DMS 273 treated with DMSO at 0.1 percent for 48 hours (cell line): ENCODE data around the gene ADGRE3.
"Not testable (repeated sequence)": the region's sequence is repeated elsewhere in the genome, so short reads cannot be mapped to it uniquely, and the experiment has no call there.

Experiments
- DNase-seq: peaks from one replicate; lab custom pipeline; 2025; lab: John Stamatoyannopoulos, UW

ADGRE3 gene

DNA sequence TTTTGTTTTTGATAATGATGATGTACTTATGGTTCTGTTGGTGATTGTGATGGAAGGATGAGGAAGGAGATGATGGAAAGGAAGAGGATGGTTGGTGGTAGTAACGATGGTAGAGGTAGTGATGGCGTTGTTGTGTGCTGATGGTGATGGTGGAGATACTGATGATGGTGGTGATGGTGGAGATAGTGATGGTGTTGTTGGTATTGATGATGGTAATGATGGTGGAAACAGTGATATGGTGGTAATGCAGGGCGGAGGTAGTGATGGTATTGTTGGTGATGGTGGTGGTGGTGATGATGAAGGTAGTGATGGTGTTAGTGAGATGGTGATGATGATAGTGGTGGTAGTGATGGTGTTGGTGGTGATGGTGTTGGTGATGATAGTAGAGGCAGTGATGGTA is 79.1 kb downstream of the ADGRE3 start:
- DNase-seq = no peak

DNA sequence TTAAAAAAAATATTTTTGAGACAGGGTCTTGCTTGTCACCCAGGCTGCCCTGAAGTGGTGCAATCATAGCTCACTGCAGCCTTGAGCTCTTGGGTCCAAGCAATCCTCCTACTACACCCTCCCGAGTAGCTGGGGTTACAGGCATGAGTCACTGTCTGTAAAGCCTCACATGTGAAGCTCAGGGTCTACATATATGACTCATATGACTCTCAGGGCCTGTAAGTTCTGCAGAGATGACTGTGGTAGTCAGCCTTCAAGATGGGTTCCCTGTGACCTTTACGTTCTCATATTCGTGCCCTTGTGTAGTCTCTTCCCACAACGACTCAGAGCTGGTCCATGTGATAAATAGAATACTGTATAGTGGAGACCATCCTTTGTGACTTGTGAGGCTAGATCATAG is 85.2 kb downstream of the ADGRE3 start:
- not testable (repeated sequence) for DNase-seq

DNA sequence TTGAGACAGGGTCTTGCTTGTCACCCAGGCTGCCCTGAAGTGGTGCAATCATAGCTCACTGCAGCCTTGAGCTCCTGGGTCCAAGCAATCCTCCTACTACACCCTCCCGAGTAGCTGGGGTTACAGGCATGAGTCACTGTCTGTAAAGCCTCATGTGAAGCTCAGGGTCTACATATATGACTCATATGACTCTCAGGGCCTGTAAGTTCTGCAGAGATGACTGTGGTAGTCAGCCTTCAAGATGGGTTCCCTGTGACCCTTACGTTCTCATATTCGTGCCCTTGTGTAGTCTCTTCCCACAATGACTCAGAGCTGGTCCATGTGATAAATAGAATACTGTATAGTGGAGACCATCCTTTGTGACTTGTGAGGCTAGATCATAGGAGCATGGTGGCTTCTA is 89.5 kb downstream of the ADGRE3 start:
- DNase-seq = not testable (repeated sequence)

DNA sequence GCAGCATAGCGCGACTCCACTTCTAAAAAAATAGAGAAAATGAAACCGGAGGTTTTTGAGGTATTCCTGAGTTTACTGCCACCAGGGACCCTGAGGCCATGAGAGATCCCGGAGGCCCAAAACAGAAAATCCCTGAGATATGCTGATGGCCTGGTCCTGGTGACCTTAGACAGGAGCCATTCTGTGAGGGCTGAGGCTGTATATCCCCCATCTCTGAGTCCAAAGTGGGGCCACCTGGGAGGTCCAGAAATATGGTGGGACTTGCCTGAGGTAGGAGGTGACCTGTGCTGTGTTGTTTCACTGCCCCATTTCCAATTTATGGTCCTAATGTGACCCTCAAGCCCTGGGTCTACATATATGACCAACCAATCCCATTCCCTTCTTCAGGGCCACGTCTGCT is 90.3 kb downstream of the ADGRE3 start:
- not testable (repeated sequence) for DNase-seq

DNA sequence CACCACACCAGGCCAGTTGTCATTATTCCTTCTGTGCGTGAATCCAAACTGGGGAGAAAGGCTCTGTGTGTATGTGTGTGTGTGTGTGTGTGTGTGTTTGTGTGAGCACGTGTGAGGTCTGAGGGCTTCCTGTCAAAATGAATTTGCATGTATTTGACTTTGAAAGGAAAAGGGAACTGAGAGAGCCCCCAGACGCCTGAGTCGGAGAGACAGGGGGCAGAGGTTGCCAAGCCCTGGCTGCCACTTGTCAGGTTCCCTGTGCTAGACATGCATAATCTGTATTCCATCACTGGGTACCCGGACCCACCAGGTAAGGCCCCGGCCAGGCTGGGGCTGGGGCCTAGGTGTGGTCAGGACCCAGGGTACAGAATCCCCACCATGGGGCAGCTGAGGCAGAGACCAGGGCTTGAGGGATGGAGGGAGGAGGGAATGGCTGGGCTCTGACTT is 91.7 kb downstream of the ADGRE3 start, which contains the start of gene CLEC17A:
TSS of gene CLEC17A (plus strand) at position 191 of the 447 bp plus-strand sequence. CDS start at position 268, 77 bp downstream.
- no peak for DNase-seq

DNA sequence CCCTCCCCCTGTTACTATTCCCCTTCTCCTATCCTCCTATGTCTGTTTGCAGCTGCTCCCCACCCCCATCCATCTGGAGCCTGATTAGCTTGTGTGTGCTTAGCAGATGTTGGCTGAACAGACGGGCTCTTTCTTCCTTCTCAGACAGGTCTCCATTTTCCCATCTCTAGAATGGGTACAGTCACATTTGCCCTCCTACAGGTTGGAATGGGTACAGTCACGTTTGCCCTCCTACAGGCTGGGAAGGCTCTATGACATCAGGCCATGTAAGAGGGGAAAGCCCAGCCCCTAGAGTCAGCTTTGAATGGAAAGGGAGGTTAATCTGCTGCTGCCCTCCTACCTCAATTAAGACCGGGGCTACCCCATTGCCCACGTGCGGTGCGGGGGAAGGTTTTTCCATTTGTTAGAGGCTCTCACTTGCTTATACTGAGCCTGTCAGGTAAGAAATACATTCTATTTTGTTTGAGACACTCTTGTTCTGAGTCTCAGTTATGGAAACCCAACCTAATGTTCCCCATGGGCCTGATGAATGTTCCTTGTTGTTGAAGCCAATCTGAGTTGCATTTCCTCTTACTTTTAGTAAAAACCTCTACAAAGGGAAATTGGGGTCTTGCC is 93.9 kb downstream of the ADGRE3 start:
- DNase-seq = no peak

DNA sequence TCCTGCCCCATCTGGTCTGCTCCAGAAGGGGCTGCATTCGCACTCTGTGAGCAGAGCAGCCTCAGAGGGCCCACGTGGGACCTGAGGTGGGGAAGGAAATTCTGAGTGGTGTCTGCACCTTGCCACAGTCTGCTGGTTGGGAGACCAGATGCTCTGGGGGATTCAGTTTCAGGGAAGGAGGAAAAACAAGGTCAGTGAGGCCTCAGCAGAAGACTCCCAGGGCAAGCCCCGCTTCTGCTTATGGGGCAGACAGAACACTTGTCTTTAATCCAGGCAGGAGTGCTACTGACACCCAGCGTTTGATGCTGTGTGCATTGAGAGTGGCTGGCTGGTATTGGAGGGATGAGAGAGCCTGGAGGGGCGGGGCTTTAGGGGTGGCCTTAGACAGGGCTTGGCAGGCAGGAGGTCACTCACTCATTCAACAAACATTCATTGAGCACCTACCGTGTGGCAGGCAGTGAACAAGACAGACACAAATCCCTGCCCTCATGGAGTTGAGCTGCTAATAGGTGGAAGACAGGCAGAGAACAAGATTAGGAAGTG is 96.7 kb downstream of the ADGRE3 start:
- DNase-seq = peak; percentile 39

DNA sequence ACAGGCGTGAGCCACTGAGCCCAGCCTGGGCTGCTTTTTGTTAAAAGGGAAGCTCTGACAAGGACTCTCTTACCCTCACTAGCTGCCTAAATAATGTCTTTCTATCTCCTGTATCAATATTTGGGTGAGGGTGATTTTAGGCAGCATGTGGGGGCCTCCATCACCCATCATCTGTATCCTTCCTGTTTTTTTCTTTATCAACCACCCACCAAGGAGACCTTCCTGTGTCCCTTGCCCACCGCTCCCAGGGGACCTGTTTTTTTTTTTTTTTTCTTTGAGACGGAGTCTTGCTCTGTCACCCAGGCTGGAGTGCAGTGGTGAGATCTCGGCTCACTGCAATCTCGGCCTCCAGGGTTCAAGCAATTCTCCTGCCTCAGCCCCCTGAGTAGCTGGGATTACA is 97.4 kb downstream of the ADGRE3 start:
- no peak for DNase-seq

DNA sequence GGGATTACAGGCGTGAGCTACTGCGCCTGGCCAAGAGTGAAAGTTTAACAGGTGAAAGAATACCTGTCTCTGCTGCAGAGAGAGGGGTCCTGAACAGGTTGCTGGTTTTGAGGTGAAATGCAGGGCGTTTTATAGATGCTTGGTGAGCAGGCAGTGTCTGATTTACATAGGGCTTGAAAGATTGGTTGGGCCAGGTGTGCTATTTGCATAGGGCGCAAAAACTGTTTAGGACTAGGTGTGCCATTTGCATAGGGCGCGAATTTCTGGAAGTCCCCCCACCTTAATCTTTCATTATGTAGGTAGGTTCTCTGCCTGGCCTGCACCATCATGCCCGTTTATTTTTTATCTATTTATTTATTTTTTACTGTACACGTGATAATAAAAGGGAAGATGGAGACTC is 98.3 kb downstream of the ADGRE3 start:
- no peak for DNase-seq

DNA sequence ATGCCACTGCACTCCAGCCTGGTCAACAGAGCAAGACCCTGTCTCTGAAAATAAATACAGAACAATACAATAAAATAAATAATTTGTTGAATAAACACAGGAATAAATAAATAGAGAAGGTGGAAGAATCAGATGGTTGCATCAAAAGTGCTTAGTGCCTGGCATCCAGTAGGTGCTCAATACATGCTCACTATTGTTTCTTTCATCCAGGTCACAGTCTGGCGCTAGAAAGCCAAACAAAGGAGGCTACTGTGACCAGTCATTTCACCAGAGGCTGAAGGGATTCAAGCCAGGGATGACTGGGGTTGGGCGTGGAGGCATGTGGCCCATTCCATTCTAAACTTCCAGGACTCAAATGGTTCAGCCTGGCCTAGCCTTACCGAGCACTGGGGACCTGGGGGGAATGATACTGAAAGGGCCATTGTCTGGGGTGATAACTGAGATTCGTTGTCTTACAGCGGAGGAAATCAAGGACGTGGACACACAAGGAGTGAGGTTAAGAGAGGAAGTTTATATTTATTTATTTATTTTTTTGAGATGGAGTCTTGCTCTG is 99.1 kb downstream of the ADGRE3 start:
- no peak for DNase-seq

DNA sequence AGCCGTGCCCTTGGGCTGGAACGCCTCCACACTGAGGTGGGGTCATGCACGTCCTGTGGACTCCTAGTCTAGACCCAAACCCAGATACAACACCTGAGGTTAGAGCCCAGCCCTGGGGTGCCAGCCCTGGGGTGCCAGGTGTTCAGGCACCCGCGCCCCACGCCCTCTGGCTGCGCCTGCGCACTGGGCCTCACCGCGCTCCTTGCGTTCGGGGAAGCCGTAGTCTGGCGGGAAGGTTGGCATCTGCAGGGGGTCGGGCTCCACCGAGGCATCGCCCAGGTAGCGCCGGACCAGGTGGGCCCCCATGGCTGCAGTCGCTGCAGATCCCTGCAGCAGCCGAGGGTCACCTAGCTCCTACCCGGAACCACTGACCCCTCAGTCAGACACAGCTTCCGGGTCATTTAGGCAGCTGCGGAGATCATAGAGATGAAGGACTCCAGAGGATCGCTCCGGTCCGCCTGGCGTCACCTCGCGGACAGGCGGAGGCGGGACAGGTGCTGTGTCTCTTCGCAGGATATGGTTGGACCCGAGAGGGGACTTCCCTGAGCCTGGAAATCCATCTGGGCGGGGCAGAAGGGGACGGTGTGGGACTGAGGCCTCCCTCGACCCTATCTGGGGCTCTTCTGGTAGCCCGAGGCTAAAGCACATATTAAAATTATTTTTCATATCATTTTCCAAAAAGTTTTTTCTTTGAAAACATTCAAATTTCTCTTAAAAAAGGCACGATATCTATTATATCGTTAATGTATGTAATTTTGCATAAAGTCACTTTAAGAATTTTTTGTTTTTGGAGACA is 102.8 kb downstream of the ADGRE3 start, which contains the start of gene NDUFB7:
TSS of gene NDUFB7 (minus strand) at position 372 of the 796 bp plus-strand sequence. CDS start at position 306, 66 bp downstream.
- peak; percentile 79 for DNase-seq

DNA sequence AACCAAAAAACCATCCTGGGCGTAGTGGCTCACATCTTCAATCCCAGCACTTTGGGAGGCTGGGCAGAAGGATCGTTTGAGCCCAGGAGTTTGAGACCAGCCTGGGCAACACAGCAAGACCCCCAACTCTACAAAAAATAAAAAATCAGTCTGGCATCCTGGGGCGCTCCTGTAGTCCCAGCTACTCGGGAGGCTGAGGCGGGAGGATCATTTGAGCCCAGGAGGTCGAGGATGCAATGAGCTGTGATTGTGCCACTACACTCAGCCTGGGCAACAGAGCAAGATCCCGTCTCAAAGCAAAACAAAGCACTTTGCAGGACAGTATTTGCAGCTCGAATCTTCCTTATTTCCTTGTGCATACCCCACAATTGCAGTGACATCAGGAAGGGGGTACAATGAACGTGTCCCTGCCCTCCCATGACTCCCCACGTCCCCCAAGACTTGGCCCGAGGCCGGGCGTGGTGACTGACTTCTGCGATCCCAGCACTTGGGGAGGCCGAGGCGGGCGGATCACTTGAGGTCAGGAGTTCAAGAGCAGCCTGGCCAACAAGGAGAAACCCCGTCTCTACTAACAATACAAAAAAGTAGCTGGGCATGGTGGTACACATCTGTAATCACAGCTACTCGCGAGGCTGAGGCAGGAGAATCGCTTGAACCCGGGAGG is 103.6 kb downstream of the ADGRE3 start:
- DNase-seq = no peak
